ENCODE results near the gene CSMD2.

Gene CSMD2

DNA sequence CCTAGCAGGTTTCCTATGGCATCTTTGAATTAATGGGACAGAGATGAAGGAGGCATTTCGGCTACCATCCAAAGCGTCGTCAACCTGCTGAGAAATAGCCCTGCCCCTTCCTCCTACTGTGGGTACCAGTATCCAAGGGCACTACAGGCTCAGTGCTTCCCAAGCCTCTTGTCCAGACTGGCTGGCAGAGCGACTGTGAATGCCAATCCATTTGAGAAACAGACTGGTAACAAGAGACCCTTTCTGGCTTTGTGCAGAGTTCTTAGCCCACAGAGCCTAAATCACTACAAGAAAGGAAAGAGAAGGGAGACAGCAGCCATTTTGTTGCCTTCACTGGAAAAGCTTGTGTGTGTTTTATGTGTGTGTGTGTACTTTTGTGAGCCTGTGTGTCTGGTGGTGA lies 185.7 kb downstream of the CSMD2 start:
- Histone ChIP-seq H3K4me1 (ENCODE audit: control insufficient read depth, insufficient read depth, low read length) (peaks cover 6% of the 10 kb centered on the region), H3K9me3 (ENCODE audit: control insufficient read depth in 2 of 2, low read length in 2 of 2) (no peaks in the 10 kb centered on the region), H3K36me3 (ENCODE audit: control insufficient read depth in 2 of 2, insufficient read depth in 2 of 2, low read length in 2 of 2) (no peaks in the 10 kb centered on the region), H3K27ac (ENCODE audit: low read length) (no peak overlapping the region), H3K9ac (ENCODE audit: low read length in 2 of 2) (no peak overlapping the region), H3K4me3 (ENCODE audit: low read length in 2 of 2) (no peak overlapping the region), H3K27me3 (ENCODE audit: control insufficient read depth in 1 of 2, insufficient read depth in 2 of 2, low read length in 2 of 2) (peaks cover 0 to 19% of the 10 kb centered on the region in 2 donors)

- peaks cover 0 to 11% of the 10 kb centered on the region in 2 donors for H3K27me3 ChIP-seq (ENCODE audit: control insufficient read depth in 1 of 2, insufficient read depth in 2 of 2, low read length in 2 of 2)
- H3K4me1 ChIP-seq (ENCODE audit: control insufficient read depth, insufficient read depth, low read length), result peaks cover 30% of the 10 kb centered on the region
- H3K4me3 ChIP-seq (ENCODE audit: low read length in 2 of 2), result no peak overlapping the region
- H3K9me3 ChIP-seq (ENCODE audit: control insufficient read depth in 2 of 2, low read length in 2 of 2), result no peaks in the 10 kb centered on the region
- no peak overlapping the region for H3K9ac ChIP-seq (ENCODE audit: low read length in 2 of 2)
- no peaks in the 10 kb centered on the region for H3K36me3 ChIP-seq (ENCODE audit: control insufficient read depth in 2 of 2, insufficient read depth in 2 of 2, low read length in 2 of 2)
- no peak overlapping the region for H3K27ac ChIP-seq (ENCODE audit: low read length)
These were observed 189.1 kb downstream of the CSMD2 start for GRCh38 chr1:33975961-33976360.

- H3K27me3 ChIP-seq (ENCODE audit: control insufficient read depth in 1 of 2, insufficient read depth in 2 of 2, low read length in 2 of 2), result peaks cover 0 to 5% of the 10 kb centered on the region in 2 donors
- H3K36me3 ChIP-seq (ENCODE audit: control insufficient read depth in 2 of 2, insufficient read depth in 2 of 2, low read length in 2 of 2), result no peaks in the 10 kb centered on the region
- H3K4me1 ChIP-seq (ENCODE audit: control insufficient read depth, insufficient read depth, low read length), result peaks cover 30% of the 10 kb centered on the region
- no peak overlapping the region for H3K9ac ChIP-seq (ENCODE audit: low read length in 2 of 2)
- H3K9me3 ChIP-seq (ENCODE audit: control insufficient read depth in 2 of 2, low read length in 2 of 2), result no peaks in the 10 kb centered on the region
- H3K27ac ChIP-seq (ENCODE audit: low read length), result no peak overlapping the region
- no peak overlapping the region for H3K4me3 ChIP-seq (ENCODE audit: low read length in 2 of 2)
These were observed 191.1 kb downstream of the CSMD2 start for GRCh38 chr1:33973799-33974545.

- Histone ChIP-seq H3K27ac (ENCODE audit: low read length) (no peak overlapping the region), H3K4me3 (ENCODE audit: low read length in 2 of 2) (no peak overlapping the region), H3K36me3 (ENCODE audit: control insufficient read depth in 2 of 2, insufficient read depth in 2 of 2, low read length in 2 of 2) (no peaks in the 10 kb centered on the region), H3K9ac (ENCODE audit: low read length in 2 of 2) (no peak overlapping the region), H3K27me3 (ENCODE audit: control insufficient read depth in 1 of 2, insufficient read depth in 2 of 2, low read length in 2 of 2) (peaks cover 0 to 3% of the 10 kb centered on the region in 2 donors), H3K4me1 (ENCODE audit: control insufficient read depth, insufficient read depth, low read length) (peaks cover 30% of the 10 kb centered on the region), H3K9me3 (ENCODE audit: control insufficient read depth in 2 of 2, low read length in 2 of 2) (no peaks in the 10 kb centered on the region)
These were observed 192.2 kb downstream of the CSMD2 start for GRCh38 chr1:33972676-33973395.

DNA sequence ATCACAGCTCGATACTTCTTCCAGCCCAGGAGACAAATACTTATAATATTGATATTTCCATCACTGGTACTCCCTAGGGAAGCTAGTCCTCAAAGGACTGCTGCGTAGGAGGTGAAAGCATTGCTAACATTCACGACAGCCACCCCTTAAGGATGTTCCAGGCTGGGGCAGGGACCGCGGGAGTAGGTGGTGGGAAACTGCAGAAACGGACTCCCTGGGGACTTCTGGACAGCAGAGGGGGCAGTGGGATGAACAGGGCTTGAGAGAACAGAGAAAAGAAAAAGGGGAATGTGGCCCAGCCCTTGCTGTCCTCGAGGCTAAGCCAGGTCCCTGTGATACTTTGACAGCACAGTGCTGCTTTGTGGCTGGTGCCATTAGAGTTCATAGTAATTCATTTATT lies 193.1 kb downstream of the CSMD2 start:
- Histone ChIP-seq H3K4me1 (ENCODE audit: control insufficient read depth, insufficient read depth, low read length) (peaks cover 30% of the 10 kb centered on the region), H3K9ac (ENCODE audit: low read length in 2 of 2) (no peak overlapping the region), H3K27ac (ENCODE audit: low read length) (no peak overlapping the region), H3K27me3 (ENCODE audit: control insufficient read depth in 1 of 2, insufficient read depth in 2 of 2, low read length in 2 of 2) (peaks cover 0 to 4% of the 10 kb centered on the region in 2 donors), H3K9me3 (ENCODE audit: control insufficient read depth in 2 of 2, low read length in 2 of 2) (no peaks in the 10 kb centered on the region), H3K4me3 (ENCODE audit: low read length in 2 of 2) (no peak overlapping the region), H3K36me3 (ENCODE audit: control insufficient read depth in 2 of 2, insufficient read depth in 2 of 2, low read length in 2 of 2) (no peaks in the 10 kb centered on the region)

DNA sequence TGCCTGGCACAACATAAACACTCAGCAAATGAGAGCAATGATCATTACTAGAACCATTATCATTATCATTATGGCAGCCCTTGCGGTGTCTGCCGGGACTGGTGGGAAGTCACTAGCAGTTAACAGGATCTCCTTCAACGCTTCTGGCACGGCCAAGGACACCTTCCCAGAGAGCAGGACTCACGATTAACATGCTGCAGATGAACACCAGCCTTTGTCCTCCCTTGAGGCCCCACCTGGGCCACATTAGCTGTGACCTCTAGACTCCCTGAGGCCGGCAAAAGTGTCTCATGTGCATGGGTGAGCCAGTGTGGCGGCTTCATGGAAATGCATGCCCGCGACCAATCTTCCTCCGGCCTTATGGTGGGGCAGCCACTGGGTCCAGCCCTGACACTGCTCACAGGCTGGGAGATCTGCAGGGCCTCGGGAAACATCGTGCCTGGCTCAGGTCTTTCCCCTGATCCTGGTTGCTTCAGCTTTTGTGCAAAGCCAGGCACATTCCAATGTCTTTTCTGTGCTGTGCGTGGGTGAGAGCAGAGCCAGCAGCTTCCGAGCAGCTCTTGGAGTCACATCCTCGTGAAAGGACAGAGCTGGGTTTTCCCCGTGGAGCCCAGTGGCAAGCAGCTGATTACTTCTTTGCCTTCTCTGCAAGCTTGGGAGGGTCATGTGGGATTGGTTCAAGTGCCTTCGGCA lies 193.9 kb downstream of the CSMD2 start:
- Histone ChIP-seq H3K36me3 (ENCODE audit: control insufficient read depth in 2 of 2, insufficient read depth in 2 of 2, low read length in 2 of 2) (no peaks in the 10 kb centered on the region), H3K9ac (ENCODE audit: low read length in 2 of 2) (no peak overlapping the region), H3K9me3 (ENCODE audit: control insufficient read depth in 2 of 2, low read length in 2 of 2) (no peaks in the 10 kb centered on the region), H3K27ac (ENCODE audit: low read length) (no peak overlapping the region), H3K4me1 (ENCODE audit: control insufficient read depth, insufficient read depth, low read length) (peaks cover 30% of the 10 kb centered on the region), H3K27me3 (ENCODE audit: control insufficient read depth in 1 of 2, insufficient read depth in 2 of 2, low read length in 2 of 2) (peaks cover 0 to 4% of the 10 kb centered on the region in 2 donors), H3K4me3 (ENCODE audit: low read length in 2 of 2) (no peak overlapping the region)

GRCh38 chr1:33970148-33970825 lies 194.7 kb downstream of the CSMD2 start:
- Histone ChIP-seq H3K27me3 (ENCODE audit: control insufficient read depth in 1 of 2, insufficient read depth in 2 of 2, low read length in 2 of 2) (peaks cover 0 to 5% of the 10 kb centered on the region in 2 donors), H3K36me3 (ENCODE audit: control insufficient read depth in 2 of 2, insufficient read depth in 2 of 2, low read length in 2 of 2) (no peaks in the 10 kb centered on the region), H3K9me3 (ENCODE audit: control insufficient read depth in 2 of 2, low read length in 2 of 2) (no peaks in the 10 kb centered on the region), H3K4me3 (ENCODE audit: low read length in 2 of 2) (no peak overlapping the region), H3K4me1 (ENCODE audit: control insufficient read depth, insufficient read depth, low read length) (peaks cover 30% of the 10 kb centered on the region), H3K9ac (ENCODE audit: low read length in 2 of 2) (no peak overlapping the region), H3K27ac (ENCODE audit: low read length) (no peak overlapping the region)

DNA sequence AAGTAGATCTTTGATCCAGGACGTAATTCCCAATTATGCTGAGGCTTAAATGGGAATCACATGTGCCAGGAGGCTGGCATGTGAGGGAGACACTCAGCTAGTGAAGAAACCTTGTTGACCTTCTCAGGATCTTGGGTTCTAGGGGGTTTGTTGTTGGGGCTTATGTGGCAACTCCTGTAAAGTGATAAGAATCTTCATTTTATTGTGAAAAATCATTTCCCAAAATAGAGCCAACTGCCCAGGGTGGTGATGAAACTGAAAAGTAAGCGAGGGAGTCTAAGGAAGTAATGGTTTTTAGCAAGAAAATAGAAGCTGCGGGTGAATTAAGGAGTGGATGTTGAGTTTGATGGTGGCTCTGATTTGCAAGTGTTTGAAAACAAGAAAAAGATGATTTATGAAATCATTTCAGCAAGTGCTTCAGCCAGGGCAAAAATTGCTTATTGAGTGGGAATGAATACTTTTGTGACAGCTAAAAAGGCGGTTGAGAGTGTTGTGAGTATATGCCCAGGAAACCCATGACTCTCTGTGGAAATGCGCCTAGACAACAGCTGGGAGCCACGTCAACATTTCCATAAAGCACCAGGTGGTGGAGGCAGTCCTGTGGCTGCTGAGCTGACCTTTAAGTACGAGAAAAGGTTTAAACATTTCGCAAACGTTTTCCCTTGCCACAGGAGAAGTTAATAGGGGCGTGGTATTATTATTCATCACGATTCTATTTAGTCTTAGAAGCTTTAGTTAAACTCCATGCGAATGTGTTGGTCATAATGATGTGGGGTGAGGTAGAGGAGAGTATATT lies 198.5 kb downstream of the CSMD2 start:
- H3K4me3 ChIP-seq (ENCODE audit: low read length in 2 of 2), result no peak overlapping the region
- H3K9ac ChIP-seq (ENCODE audit: low read length in 2 of 2), result no peak overlapping the region
- no peak overlapping the region for H3K27ac ChIP-seq (ENCODE audit: low read length)
- no peaks in the 10 kb centered on the region for H3K36me3 ChIP-seq (ENCODE audit: control insufficient read depth in 2 of 2, insufficient read depth in 2 of 2, low read length in 2 of 2)
- peaks cover 0 to 8% of the 10 kb centered on the region in 2 donors for H3K27me3 ChIP-seq (ENCODE audit: control insufficient read depth in 1 of 2, insufficient read depth in 2 of 2, low read length in 2 of 2)
- H3K9me3 ChIP-seq (ENCODE audit: control insufficient read depth in 2 of 2, low read length in 2 of 2), result no peaks in the 10 kb centered on the region
- peaks cover 6% of the 10 kb centered on the region for H3K4me1 ChIP-seq (ENCODE audit: control insufficient read depth, insufficient read depth, low read length)

DNA sequence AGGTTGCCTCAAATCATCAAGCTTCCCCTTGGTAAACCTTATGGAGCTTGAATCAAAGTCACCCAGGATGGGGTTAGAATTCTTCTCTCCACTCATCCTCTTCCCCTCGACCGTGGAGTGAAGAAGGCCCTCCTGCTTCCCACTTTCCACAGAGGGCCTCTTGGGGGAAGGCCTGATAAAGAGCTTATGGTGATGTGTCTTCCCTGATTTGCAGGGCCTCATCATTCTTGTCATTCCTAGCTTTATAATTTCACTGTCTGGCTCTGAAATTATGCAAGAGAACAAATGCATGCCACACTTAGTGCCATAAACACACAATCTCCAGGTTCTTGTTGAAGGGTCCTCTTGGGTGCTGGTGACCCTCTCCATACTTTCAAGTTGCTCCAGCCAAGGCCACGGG lies 199.9 kb downstream of the CSMD2 start:
- Histone ChIP-seq H3K27ac (ENCODE audit: low read length) (no peak overlapping the region), H3K4me1 (ENCODE audit: control insufficient read depth, insufficient read depth, low read length) (no peaks in the 10 kb centered on the region), H3K27me3 (ENCODE audit: control insufficient read depth in 1 of 2, insufficient read depth in 2 of 2, low read length in 2 of 2) (peaks cover under 1 to 11% of the 10 kb centered on the region in 2 donors), H3K4me3 (ENCODE audit: low read length in 2 of 2) (no peak overlapping the region), H3K36me3 (ENCODE audit: control insufficient read depth in 2 of 2, insufficient read depth in 2 of 2, low read length in 2 of 2) (no peaks in the 10 kb centered on the region), H3K9me3 (ENCODE audit: control insufficient read depth in 2 of 2, low read length in 2 of 2) (no peaks in the 10 kb centered on the region), H3K9ac (ENCODE audit: low read length in 2 of 2) (no peak overlapping the region)

GRCh38 chr1:33962061-33962460 lies 203.0 kb downstream of the CSMD2 start:
- no peaks in the 10 kb centered on the region for H3K36me3 ChIP-seq (ENCODE audit: control insufficient read depth in 2 of 2, insufficient read depth in 2 of 2, low read length in 2 of 2)
- peaks cover 4 to 13% of the 10 kb centered on the region in 2 donors for H3K27me3 ChIP-seq (ENCODE audit: control insufficient read depth in 1 of 2, insufficient read depth in 2 of 2, low read length in 2 of 2)
- no peak overlapping the region for H3K9ac ChIP-seq (ENCODE audit: low read length in 2 of 2)
- no peak overlapping the region for H3K27ac ChIP-seq (ENCODE audit: low read length)
- no peaks in the 10 kb centered on the region for H3K9me3 ChIP-seq (ENCODE audit: control insufficient read depth in 2 of 2, low read length in 2 of 2)
- H3K4me3 ChIP-seq (ENCODE audit: low read length in 2 of 2), result no peak overlapping the region
- H3K4me1 ChIP-seq (ENCODE audit: control insufficient read depth, insufficient read depth, low read length), result no peaks in the 10 kb centered on the region
